Hematopoietic multipotent progenitor cell treated with erythropoietin and hydrocortisone succinate and interleukin-3 and kit ligand, for 6 days (in vitro differentiated cells): ENCODE measurements around the gene PRKCA.
"Not testable (repeated sequence)": the region's sequence is repeated elsewhere in the genome, so short reads cannot be mapped to it uniquely, and the experiment has no call there.

ENCODE experiments used
- DNase-seq: peaks from one replicate; pipeline ENCODE4 v3.0.0-alpha.2; 2015

The PRKCA gene

DNA sequence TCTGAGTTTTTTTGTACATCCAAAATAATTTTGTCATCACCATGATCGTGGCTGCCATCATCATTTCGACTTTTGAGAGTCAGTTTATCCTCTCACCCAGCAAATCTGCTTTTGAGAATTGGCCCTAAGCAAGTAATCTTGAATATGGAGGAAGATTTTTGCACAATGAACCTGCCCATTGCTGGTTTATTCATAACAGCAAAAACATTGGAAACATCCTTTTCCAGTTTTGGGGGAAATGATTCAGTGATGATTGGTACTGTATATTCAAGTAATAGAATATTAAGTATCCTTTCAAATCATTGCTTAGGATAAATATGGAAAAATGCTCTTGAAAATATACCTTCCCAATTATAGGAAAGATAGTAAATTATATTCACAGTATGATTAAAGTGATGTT, 53.1 kb downstream of the PRKCA start:
- no peak for DNase-seq

DNA sequence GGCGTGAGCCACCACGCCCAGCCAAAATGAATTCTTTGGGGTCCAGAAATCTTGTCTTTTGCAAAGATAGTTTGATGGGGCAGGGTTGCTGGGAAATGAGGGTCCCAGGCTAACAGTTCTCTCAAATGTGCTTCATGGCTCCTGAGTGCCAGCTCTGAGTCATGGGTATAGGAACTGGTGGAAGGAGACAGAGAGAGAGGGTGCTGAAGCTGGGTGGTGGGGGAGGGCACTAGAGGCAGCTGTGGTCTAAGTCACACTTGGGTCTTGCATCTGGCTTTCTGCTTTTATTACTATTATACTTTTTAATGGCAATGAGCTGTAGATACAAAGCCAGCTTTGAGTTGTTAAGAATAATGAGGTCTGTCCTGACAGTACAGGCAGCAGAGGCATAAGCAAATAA, 54.6 kb downstream of the PRKCA start:
- DNase-seq = no peak

DNA sequence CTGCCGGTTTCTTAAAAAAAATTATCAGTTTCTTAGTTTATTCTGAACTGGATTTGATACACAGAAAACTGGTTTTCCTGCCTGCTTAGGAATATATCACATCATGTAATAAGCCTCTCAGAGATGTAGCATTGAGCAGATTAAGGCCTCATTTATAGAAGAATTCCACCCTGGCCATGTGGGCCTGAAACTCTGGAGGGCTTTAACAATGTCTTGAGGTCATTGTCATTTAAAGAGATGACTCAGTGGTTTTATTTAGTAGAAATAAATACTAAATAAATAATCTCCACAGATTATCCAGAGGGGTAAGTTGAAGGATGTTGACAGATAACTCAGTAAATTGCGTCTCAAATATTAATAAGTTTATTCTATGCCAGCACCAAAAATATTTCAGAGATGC, 56.9 kb downstream of the PRKCA start:
- DNase-seq = no peak

DNA sequence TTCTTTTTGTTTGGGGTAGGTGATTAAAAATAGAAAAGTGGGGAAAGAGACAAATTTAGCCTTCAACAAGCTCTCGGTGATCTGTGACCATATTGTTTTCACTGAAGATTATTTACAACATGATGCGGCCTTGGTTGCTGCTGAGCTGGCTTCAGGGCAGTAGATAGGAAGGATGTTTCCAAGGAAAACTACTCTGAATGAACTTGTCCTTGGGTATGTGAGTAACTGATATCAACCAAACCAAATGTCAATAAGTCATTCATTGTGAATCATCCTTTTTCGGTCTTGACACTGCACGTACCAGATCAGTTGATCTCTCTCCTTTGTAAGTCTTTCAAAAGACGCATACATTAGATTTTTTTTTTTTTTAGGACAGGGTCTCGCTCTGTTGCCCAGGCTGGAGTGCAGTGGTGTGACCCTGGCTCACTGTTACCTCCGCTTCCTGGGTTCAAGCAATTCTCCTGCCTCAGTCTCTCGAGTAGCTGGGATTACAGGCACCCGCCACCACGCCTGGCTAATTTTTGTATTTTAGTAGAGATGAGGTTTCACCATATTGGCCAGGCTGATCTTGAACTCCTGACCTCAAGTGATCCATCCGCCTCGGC, 58.6 kb downstream of the PRKCA start:
- not testable (repeated sequence) for DNase-seq

DNA sequence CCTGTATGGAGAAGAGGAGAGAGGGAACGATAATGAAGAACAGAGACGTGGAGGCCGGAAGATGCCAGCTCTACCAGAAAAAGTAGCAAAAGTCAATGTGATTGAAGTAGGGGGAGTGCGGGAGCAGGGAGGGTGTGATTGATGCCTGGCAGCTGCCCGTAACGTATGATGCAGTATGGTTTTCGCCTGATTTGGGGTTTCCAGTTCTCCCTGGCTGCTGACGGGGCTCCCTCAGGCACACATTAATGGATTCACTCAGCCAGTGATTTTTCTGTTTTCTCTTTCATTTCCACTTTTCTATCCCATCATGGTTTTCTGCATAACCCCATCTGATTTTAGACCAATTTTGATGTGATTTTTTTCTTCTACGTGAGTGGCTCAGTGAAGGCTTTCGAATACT, 62.1 kb downstream of the PRKCA start:
- DNase-seq = no peak

DNA sequence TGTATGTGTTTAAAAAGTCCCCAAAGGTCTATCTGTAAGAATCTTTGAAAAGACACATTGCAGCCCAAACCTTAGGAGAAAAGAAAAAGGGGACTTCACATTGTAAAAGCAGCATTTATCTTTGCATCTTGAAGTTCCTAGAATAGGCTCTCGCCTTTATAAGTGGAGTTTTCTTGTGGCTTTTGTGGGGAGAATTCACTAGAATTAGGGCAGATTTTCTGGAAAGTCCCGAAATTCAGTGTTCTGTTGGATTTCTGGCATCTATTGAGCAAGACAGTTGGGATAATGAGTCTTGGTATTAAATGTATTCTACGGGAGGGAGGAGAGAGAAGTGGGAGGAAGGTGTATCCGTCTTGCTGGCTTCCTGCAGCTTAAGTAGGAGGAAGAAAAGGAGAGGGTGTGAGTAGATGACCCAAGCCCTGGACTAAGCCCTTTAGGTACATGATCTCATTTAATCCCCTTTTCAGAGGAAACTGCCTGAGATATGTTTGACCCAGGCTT, 62.6 kb downstream of the PRKCA start:
- no peak for DNase-seq

DNA sequence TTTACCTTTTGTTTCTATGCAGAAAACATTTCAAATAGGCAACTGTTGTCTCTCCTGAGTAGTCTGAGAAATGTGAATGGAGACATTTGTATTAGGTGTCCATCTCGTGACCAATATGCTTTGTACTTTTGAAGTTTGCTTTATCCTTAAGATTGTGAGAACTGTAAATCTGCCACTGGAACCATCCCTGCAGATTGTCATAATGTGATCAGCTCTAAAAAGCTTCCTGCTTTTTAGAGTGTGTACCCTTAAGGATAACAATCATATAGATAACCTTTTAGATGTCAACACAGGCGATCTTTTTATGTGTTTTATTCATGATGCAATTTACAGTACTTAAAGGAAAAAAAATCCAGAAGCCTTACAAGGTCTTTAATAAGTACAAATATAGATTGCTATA, 63.5 kb downstream of the PRKCA start:
- no peak for DNase-seq

DNA sequence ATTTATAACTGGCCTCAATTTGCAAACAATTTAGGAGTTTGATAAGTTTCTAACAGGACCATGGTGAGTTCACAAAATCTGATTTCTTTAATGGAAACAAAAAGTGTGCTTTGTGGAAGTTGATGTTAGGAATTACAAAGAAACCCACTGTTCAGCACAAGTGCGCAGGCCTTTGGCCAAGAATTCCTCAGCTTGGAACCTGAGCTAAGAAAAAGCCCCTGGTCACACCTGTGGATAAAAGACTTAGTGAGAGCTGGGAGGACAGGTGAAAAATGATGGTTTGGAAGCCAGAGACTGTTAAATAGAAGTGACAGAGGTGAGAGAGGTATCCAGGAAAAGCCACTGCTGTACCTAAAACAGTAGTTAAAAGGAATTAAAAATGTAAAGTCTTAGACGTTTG, 64.7 kb downstream of the PRKCA start:
- no peak for DNase-seq

DNA sequence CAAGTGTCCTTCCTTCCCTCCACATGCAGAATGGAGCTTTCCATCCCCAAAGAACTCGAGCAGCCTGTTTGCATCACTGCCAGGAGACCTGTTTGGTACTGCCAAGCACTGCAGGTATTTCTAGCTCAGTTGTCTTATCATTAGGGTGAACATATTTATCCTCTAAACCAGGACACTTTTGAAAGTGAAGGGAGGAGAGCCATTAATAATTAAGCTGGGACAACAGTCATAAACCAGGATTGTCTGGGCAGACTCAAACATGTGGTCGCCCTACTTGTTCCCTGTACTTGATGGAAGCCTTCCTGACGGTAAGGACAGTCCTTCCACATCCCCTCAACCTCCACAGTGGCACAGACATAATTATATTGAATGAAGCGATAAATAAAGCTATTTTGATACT, 67.4 kb downstream of the PRKCA start:
- DNase-seq = no peak

DNA sequence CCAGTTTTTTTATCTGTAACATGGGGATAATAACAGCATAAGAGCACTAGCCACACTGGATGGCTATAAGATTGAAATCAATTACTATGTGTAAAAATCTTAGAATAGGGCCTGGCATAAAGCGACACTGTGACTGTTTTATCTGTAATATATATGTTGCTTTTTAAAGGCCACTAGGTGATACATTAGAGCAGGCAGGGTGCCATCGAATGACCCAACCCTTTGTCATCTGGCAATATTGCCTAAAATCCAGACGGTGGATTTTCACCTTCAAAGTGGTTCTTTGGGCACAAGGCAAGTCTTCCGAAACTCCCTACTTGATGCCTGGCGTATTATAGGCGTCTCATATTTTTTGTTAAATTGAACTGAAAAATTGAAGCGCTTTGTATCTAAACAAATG, 69.1 kb downstream of the PRKCA start:
- DNase-seq = no peak

DNA sequence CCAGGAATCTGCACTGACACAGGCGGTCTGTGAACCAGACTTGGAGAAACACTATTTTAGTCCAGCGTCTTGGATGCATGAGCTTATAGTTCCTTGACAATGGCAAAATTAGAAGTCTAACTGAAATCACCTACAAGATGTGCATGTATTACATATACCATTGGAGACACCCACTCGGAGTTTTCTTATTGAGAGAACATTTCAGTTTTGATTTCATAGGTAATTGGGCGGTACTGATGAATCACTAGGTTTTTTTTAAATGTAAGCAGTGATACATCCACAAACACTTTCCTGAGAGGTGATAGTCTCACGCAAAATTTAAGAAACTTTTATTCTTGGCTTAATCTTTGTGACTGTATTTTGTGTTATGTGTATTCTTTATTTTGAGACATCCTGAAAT, 69.8 kb downstream of the PRKCA start:
- DNase-seq = no peak

DNA sequence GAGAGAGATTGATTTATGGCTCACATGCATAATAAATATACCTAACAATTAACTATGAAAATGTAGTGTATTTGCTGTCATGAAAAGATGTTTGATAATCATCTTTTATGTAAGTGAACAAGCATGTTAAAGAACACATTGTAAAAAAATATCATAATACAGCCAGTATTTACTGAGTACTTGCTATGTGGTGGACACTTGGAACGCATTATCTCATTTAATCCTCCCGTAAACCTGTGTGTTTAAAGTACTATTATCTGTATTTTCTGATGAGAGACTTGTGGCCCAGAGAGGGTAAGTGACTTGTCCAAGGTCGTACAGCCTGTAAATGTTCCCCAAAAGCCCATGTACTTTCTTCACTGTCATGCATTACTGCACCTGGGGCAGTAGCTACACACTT, 70.7 kb downstream of the PRKCA start:
- DNase-seq = no peak

DNA sequence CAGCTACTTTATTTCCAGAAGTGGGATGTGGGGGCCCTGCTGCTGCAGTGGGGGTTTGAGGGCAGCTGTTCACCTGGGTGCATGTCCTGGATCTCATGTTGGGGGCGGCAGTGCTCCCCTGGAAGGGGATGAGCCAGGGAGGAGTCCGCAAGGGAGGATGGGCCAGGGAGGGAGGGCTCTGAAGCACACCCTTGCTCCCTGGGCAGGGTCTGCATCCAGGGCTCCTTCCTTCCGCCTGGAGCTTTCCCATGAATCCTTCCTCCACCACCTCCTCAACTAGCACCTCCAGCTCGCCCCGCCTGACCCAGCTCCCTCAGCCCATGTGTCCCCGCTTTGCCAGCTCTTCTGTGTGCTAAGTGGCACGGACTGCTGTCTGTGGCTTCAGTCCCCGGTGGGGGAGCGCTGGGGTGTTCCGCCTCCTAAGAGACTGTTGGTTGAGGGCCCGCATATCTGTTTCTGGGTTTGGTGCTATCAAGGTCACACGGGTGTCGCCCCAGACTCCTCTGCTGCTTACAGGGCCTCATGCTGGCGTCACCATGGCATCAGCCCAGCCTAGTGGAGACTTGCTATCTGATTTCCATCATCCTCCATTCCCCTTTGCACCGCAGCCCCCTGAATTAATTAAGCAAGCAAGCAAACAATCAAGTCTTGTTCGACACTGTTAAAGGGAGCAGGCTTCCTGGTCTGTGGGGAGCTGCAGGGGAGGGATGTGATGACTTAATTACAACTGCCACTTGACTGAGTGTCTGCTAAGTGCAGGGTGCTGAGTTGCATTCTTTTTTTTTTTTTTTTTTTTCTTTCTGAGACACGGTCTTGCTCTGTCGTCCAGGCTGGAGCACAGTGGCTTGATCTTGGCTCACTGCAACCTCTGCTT, 71.8 kb downstream of the PRKCA start:
- peak; percentile 68 for DNase-seq

DNA sequence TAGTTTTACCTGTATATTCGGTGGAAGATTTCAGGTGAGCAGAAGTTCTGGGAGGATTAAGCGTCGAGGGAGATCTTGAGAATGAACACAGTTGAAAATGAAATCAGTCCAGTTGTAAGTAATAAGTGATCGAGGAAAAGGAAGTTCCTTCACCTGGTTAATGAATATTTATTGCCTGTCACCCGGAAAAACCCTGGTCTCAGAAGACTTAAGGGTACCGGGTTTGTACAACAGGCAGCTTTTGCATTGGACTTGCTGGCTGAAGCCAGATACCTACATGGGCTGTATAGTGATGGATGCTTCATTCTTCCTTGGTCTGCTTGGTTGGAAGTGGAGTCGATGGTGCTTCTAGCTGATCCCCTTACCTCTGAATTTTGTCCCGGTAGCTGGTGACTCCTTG, 72.7 kb downstream of the PRKCA start:
- DNase-seq = no peak

DNA sequence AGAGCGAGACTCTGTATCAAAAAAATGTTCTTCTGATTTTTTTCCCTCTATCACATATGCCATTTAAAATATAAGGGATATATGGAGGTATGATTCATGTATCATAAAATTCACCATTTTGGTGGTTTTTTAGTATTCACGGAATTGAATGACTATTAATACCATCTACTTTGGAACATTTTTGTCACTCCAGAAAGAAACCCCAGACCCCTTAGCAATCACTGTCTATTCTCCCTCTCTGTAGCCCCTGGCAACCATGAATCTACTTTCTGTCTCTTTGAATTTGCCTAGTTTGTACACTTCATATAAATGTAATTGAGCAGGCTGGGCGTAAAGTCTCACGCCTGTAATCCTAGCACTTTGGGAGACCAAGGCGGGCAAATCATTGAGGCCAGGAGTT, 75.9 kb downstream of the PRKCA start:
- DNase-seq = no peak

DNA sequence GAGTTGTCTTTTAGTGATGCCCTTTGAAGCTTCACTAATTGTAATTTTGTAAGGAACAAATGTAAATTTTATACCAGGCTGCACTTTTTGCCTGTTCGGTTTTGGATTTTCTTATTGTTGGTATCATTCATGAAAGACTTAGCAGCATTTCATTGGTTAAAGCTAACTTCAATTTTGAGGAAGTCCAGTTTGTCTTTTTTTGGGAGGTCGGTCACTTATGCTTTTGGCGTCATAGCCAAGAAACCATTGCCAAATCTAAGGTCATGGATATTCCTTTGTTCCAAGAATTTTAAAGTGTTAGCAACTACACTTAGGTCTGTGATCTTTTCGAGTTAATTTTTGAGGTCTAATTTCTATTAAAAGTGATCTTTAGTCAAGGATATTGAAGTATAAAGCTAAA, 77.1 kb downstream of the PRKCA start:
- no peak for DNase-seq

DNA sequence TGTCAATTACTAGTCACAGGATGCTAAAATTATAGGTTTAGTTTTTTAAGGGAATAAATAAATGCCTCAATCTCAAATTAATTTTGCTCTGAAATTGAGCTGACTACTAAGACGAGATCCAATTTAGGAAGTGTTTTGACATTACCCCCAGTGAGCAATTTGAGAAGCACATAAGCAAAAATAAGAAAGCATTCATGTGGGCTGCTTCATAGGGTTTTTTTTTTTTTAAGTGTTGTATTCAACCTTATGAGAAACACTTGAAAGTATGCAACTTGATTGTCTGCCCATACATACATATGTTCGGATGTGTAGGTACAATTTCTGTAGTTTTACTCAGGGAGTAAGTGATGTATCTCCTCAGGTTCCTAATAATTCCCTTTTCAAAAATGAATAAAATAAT, 77.6 kb downstream of the PRKCA start:
- no peak for DNase-seq

DNA sequence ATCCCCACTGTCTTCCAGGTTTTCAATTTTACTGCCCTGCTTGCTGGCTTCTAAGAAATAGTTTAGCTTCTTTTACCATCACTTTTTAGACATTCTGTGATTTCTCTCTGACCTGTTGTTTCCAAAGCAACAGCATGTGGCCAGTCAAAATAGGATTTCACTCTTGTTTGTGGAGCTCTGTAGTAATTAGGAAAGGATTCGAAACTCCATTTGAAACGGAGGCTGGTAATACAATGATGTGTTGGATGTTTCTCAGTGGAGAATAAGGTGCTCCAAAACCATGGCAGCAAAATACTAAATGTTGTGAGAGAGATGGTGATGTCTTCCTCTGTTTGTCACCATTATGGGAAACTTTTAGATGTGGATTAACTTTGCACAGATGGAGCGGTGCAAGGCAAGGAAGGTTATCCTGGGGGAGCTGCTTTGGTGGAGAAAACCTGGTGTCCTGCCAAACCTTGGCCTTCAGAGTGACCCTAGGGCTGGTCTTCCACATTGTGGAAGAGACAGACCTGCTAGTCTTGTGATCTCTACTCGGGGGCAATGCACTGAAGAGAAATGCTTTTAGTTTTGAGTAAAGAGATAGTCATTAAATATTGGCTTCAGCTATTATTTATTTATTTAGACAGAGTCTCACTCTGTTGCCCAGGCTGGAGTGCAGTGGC, 79.4 kb downstream of the PRKCA start:
- no peak for DNase-seq

DNA sequence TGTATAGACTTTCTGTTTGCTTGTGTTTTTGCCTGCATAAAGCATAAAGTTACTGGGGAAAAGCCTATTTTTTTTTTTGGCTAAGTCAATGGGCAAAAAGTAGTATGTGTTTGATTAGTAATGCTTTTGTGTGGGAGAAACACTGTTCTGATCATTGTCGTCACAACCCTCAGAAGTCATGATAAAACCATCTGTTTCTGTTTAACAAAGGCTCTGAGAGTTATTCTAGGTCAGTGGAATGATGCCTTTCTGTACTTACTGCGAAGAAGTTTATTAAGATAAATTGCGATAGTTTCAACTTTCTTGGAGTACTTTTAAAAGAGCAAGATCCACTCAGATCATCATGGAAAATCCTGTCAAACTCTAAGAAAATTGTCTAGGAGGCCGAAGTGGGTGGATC, 80.9 kb downstream of the PRKCA start:
- no peak for DNase-seq

DNA sequence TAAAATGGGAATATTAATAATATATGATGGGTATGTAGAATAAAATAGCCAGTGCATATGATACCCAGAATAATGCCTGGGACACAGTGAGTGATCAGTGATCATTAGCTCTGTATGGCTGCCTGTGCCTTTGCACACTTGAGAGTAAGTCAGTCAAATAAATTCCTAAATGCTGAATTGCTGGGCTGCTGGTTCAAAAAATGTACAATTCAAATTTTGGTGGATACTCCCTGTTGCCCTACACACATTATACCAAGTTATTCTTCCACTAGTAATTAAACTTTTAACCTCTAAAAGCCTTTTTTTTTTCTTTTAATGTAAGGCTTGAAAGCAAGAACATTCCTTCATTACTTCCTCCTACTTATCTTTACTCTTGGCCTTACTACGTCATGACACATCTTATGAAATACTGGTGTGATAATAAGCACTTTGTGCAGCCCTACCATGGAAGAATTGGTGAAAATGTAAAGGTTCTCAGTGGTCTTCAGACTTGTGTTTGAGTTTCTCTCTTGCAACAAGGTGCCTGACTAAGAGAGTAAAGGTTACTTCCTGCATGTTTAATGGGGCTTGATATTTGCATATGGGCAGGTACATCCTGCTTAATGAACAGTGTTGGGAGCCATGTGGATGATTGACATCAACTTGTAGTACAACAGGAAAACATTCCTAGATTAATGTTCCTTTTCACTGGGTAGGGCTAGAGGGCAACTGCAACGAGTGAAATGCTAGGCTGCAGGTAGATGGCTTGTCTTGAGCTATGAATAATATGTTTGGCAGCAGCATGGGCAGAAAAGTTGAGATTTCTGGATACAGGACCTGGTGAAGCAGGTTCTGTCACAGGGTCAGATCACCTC, 84.3 kb downstream of the PRKCA start:
- DNase-seq = peak; percentile 43

DNA sequence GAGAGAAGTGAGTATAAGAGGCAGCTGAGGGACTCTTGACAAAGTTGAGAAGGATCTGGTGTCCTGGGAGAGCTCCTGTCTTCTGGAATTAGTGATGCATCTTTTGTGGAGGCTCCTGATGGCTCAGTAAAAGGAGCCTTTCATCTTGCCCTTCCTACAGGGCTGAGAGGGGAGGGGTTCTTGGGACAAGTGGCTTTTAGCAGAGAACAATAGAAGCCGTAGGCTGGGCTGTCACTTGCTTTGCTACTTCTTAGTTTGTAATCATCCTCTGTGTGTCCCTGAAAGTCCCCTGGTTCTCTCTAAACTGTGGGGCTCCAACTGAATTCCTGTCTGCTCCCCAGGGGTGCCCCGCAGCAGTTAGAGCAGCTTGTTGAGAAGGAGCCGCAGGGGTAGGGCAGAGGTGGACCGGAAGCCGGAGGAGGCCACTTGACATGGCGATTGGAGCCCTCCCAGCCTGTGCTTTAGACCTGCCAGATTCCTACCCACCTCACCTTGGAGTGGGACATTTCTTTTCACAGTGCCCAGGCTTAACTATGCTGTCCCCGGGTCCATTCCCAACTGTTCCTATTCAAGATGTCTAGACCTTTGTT, 85.1 kb downstream of the PRKCA start:
- DNase-seq = no peak

DNA sequence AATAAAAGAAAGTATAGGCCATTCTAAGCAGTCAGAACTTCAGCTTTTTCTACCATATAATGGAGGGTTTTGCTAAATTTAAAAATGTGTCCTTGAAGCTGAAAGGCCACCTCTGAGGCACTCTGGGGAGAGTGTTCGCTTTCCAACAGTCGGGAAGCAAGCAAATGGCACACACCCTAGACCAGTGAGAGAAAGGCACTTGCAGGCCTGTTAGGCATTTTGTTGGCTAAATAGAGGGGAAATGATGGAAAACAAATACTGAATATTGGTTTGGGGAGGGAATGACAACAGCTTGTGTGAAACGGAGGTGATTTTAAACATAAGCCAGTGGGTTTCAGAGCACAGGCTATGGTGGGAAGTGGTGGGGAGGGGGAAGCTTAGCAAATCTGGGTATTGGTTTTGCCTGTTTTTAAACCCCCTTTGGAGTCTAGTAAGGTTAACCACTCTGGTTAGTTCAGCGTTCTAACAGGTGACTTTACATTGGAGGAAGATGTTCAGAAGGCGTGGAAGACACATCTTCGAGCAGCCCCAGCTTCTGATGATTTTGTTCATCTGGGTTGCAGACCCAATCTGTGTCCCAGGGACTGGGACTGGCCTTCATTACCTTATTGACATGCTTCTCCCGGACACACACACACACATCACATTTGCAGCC, 90.5 kb downstream of the PRKCA start:
- DNase-seq = no peak
